ENCODE results near the gene CDHR3.

CDHR3 gene

DNA sequence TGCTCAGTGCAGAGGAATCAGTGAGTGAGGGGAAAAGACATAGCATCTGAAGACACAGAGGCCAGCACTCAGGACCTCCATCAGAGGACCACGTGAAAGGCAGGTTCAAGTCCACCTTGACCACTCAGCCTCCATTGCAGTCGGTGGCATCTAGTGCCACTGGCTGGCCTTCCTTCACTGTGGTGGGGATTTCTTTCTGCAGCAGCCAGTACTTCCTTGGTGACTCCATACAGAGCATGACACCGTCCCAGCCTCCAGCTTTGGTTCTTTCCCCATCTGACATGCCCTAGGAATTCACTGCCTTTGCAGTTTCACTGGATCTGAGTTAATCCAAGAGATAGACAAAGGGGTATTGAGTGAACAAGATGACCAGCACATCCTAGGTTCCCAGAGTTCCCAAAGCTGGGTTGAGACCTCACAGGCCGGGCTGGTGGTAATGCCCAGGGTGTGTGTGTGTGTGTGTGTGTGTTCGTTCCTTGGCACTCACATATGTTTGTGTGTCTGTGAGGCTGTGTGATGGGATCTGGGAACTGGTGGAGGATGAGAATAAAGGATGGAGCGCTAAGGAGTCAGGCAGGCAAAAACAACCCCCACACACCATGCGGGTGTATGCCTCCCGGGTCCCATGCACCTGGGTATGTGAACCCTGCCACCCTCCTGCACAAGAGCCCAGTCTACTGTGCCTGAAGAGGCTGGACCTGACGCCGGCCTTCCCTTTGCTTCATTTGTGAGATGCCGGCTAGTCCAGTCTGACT, 91.3 kb downstream of the CDHR3 start:
- FAIRE-seq: no peak

DNA sequence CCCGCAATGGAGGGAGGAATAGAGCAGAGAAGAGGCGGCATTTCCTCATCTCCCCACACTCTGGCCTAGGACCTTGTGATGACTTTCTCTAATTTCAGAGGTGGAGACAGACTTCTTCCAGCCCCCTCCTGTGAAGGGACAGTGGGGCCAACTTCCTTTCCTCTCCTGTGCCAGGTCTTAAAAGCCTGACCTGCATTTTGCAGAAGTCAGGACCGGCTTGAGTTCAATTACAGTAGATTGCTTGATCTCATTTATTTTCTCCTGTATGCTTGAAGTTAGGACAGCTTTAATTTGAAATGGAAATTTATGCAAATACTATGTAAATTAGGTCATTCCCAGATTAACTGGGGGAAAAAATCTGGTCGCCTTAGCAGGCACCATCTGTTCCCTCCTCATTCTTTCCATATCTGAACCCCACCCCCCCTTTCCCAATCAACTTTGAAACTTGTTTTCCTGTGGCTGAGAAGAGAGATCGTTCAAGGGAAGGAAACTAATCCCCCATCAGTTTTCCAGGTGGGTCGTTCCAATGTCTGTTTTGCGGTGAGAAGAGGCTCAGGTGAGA, 92.0 kb downstream of the CDHR3 start:
- FAIRE-seq: no peak

DNA sequence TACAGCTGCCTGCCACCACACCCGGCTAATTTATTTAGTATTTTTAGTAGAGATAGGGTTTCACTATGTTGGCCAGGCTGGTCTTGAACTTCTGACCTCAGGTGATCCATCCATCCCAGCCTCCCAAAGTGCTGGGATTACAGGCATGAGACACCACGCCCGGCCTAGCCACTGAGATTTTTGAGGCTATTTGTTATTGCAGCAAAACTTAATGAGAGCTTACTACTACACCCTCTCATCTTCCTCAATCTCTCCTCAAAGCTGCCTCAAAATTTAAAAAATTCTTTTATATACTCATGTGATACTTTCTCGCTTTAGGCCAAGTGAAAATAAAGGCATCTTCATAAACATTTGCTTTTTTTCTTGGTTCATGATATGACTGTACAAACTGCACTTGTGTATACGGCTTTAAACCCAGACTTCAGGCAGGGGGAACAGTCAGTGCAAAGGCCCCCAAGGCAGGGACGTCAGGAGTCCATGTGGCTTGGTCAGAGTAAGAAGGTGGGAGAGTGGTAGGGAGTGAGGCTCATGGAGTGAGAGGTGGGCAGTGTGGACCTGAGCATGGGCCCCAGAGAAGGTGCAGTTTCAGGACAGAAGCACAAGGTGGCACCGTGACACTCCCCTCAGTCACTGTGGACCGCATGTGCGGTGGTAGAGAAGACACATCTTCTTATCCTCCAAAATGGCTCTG, 93.6 kb downstream of the CDHR3 start:
- FAIRE-seq: no peak

DNA sequence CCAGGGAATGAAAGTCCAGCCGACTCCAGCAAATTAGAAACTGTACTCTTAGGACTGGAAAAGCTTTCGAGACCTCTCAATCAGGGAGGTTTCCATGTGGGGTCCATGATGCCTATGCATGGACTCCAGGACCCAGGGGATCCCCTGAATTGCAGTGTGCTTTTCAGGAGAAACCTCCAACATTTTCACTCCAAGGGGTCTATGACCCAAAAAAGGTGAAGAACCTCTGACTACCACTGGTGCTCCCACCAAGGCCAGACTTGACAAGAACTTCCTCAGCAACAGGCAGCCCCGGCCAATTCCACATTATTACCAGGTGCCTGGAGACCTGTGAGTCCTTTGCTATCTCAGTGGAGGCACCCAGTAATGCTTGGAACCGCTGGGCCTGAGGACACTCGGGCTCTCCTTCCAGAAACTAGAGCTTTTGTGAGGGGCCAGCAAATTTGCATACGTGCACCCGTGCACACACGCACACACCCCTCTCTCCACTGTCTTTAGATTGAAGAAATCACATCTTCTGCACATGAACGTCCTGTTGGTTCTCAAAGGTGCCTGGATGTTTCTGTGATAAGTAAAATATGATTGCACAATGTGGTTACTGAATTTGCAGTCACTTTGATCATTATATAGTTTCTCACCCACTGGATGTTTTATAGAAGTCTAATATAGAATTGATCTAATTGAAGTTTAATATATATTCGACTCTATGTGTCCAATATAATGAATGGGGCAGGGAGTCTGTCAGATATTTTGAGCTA, 94.3 kb downstream of the CDHR3 start:
- no peak for FAIRE-seq

DNA sequence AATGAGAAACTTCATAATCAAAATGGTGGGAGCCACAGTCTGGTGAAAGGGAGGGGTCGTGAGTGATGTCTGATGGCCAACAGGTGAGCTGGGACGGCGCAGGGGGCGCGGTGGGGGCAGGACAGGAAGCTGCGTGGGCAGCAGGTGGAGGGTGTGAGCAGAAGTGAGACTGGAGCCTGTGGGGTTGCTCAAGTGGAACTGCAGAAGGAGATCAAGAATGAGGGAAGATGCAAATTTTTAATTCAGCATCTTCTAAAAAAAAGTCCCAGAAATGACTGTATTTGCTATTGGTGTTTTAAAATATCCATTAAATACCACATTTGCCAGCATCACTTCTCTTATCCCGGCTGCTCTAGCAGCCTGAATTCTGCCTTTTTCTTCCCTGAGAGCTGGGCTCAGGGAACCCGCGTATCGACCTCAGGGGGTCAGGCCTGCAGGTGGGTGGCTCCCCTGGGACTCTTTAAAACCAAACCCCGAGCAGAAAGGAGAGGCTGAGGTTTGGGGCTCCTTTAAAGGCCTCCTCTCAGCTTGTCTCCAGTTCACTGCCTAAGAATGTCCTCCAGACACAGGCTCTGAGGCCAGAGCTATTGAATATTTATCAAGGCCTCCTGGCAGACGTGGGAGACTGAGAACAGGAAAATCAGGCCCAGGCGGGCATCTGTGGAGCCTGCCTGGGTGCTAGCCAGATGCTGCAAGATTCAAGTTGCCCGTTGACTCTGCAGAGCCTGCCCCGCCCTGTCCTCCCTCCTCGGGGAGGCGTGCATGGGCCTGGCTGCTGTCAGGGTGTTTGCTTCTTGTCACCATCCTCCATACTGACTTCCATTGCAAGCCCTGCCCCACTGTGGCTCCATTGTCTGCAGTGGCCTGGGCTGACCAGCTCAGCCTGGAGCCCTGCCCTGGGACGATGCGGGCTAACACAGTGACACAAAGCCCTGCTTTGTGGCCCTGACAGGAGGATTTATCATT, 95.2 kb downstream of the CDHR3 start:
- no peak for FAIRE-seq

DNA sequence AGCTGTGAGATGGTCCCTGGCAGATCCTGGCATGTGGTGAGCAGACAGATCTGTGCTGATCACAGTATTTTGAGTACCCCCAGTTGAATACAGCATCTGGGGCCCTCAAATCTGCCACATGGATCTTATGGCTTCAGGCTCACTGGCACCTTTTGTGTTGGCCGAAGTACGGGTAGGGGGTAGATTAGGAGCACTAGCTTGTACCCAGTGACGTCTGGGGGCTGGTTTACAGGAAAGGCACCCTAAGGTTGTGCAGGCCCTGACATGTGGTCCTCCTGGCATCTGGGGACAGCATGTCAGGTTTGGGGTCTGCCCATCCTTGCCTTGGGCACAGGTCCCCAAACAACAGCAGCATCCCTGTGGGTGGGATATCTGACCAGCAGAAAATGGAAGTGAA, 95.9 kb downstream of the CDHR3 start:
- no peak for FAIRE-seq

DNA sequence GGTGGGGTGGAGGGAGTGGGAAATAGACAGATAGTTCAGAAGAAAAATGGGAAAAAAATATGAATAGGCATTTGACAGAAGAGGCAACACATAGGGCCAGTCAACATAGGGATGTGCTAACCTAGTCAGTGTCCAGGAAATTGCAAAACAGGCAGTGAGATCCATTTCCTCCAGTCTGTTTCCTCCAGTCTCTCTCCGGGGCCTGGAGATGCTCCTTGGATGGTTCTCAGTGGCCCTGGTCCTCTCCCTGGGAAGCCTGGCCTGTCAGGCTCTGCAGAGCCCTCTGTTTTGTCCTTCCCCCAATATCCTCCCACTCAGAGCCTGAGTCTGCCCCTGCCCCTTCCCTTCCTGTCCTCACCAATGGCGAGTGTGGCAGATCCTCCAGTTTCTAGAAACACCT, 96.5 kb downstream of the CDHR3 start:
- FAIRE-seq: no peak

DNA sequence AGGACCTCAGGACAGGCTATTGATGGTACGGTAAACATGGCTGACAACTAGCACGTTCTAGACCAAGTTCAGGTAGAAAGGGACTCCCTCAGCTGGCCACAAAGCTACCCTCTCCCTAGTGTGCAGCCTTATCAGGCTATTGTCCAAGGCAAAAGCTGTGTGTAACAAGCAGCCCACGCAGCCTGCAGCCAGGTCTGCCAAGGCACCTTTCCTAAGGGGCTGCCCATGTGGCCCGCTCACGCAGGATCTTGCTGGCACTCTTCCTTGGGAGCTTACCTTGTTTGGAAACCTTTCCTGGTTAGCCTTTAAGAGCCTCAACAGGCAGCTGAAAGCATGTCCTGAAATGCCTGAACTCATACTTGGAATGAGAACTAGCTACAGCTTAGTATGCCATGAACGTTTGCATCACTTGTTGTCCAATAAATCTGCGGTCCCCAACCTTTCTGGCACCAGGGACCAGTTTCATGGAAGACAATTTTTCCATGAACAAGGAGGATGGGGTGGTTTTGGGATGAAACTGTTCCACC, 97.4 kb downstream of the CDHR3 start:
- no peak for FAIRE-seq

DNA sequence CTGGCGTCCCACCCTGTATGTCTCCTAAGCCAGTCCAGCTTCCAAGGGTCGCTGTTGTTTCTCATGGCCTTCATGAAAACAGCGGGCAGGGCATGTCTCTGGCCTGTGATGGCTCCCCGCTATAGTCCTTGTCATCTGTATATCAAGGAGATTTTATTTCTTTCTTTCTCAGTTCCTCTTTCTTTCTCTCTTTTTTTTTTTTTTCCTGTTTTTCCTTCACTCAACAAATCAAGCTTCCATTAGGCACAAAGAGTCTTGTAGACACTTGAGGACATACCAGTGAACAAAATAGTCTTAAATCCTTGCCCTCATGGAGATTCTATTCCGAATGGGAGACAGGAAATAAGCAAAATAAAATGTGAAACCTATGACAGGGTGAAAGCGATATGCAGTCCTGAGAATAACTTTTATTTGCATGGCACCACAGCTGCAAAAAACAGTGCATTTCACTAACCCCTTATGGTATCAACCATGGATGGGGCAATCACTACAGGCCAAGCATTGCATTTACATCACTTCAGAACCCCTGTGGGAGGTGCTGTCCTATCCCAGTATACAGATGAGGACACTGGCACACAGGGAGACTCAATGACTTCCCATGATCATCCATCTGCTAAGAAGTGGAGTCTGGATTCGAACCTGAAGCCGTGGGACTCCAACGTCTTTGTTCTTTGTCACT, 98.4 kb downstream of the CDHR3 start:
- FAIRE-seq: no peak

DNA sequence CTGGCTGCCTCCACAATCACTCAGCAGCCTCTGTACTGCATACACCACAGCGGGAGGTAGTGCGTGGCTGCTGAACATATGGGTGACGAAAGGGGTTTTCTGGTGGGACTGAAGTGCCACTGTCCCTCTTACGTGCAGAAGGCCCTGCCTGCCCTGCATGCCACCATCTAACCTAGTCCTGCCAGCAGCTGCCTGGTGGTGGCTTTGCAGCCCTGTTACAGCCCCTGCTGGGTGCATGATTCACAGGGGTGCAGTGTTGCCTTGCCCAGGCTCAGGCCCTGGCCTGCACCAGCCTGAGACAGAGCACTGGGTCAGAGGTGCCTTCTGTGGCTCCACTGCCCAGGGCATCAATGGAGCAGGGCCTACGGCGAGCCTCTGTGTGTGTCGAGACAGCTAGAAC, 98.9 kb downstream of the CDHR3 start:
- FAIRE-seq: no peak

DNA sequence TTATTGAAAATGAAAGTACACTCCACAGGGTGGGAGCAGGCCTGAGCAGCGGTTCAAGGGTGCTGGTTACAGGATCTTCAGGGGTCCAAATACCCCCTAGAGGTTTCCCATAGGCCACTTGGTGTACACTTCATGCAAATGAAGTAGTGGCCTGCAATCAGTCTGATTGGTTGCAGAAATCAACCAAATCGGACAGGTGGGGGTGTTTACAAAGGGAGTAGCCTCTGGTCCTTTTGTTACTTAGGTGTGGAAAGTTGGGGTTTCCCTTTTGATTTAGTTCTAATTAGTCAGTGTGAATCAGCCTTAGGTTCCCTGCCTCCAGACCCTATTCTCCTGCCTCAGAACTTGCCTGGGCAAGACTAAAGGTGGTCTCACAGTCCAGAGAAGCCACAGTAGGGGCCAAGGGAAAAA, 99.5 kb downstream of the CDHR3 start:
- no peak for FAIRE-seq

DNA sequence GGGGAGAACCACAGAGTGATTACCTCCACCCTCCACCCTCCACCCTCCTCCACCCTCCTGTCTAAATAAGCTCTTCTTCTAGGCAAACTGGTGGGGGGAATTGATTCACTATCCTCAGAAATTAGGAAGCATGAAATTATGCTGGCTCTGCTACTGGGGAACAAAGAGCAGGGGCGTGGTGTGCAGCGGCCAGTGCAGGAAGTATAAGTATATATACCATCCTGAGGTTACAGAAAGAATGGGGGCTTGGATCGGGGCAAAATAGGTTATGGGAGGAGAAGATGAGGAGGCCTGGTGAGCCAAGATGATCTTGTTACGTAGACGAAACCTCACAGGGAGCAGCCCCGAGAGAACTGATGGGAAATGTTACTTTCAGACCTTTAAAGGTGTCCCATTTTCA, 100.0 kb downstream of the CDHR3 start:
- no peak for FAIRE-seq

DNA sequence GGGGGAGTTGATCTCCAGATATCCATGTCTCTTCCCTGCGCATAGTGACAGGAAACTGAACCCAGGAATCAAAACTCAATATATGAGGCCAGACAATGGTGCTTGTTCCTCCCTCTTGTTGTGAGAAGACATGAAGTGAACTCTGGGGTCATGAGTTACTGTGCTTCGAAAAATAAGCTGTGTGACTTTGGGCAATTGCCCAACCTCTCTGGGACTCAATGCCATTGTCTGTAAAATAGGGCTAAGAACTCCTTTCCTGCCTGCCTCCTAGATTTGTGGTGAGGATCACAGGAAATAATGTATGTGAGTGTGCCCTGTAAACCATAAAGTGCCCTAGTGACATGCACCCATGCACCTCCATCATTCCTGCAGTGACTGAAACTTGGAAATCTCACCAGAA, 100.6 kb downstream of the CDHR3 start:
- FAIRE-seq: no peak

DNA sequence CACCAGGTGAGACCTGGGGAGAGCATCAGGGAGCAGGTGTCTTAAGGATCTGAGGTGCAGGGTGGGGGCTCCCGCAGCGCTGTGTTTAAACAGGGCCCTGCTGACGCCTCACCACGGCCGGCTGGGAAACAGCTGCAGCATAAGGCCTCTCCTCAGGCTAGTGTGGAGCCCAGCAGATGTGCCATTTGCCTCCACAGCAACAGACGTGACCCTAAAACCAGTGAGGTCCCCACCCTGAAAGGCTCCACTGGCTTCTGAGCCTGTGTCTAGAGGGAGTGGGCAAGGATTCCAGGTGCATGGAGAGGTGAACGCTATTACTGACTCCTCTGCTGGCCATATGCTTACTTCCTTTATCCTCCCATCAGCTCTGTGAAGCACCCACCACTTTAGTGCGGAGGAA, 101.3 kb downstream of the CDHR3 start:
- no peak for FAIRE-seq

DNA sequence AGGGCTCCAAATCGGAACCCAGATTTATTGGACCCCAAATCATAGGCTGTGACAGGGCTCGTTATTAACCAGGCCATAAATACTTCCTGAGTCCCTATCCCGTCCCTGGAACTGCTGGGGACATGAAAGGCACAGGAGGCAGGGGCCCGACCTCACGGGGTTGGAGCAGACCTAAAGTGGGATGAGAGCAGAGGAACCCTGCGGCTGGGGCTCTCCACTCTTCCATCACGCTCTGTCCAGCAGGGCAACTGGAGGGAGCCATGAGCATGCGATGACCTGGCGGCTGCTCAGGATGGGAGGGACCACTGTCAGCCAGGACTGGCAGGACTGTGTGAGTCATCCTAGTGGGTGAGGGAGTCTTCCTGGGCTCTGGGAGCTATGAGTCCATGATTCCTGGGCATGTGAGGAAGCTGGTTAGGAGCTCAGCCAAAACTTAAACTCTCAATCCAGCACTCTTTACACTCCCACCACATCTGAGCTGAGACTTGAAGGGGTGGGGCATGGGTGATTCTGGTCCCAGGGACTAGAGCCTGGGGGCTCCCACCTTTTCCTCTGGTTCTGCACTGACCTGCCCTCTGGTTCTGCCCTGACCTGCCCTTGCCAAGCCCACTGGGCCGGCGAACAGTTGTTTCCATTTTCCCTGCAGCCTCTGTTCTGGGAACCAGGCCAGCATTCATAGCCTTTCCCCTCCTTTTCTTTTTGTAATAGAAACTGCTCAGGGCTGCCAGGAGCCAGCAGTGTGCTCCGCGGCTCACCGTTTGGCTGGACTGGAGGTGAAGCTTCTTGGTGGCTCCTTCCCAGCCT, 101.9 kb downstream of the CDHR3 start:
- no peak for FAIRE-seq

DNA sequence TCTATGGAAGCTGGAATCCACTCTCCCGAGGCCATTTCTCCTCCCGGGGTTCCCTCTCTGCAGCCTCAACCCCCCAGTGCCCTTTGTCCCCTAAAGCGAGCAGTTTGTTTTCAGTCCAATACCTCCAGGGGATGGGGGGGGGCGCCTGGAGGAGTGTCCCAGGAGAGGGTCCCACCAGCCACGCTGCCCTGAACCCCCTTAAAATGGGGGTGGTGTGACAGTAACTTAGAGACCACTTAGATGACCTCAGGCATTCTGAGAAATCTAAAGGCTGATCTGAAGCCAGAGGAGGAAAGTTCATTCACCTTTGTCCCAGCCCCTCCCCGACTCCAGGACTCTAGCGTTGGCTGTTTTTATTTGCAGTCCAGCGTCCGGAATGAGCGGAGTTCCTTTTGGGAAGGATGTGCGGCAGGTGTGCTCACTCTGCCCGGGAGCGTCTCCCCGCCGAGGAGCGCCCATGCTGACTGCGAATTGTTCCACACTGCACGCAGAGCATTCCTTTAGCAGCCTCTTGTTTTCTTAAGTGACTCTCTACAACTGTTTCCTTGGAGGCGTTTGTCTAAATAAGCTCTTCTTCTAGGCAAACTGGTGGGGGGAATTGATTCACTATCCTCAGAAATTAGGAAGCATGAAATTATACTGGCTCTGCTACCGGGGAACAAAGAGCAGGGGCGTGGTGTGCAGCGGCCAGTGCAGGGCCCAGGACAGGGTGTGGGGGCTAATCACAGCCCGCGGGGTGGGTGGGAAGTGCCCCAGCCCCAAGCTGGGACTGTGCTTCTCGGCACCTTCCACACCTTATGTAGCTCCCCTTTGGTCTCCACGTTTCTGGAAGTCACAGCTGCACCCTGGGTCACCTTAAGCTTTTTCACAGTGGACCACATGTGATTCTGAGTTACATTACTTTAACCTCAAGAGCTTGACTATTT, 102.8 kb downstream of the CDHR3 start:
- no peak for FAIRE-seq

DNA sequence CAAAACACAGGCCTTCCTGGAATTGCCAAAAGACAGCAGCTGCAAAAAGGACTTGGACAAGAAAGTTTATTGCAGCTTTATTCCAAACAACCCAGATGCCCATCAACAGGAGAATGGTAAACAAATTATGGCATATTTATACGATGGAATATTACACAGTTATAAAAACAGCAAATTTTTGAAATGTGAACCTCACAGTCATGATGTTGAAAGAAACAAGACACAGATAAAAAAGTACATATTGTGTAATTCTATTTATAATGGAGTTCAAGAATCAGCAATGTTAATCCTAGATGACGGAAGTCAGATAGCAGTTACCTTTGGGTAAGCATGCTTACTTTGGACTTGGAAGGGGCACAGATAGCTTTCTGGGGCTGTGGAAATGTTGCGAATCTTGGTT, 104.6 kb downstream of the CDHR3 start:
- no peak for FAIRE-seq

DNA sequence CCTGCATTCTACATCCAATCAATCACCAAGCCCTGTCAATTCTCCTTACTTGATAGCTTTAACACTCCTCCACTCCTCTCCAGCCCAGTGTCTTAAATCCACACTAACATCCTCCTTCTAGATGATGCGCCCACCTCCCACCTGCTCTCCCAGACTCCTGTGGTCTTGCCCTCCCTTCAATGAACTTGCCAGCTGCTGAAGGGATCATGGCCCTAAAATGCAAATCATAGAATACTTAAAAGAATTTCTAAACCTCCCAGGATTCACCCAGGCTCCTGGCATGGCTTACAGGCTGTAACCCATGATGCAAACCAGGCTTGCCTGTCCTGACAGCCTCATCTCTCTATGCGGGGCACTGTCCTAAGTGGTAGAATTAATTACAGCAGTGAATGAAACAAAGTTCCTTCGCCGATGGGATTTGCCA, 105.5 kb downstream of the CDHR3 start:
- FAIRE-seq: no peak

DNA sequence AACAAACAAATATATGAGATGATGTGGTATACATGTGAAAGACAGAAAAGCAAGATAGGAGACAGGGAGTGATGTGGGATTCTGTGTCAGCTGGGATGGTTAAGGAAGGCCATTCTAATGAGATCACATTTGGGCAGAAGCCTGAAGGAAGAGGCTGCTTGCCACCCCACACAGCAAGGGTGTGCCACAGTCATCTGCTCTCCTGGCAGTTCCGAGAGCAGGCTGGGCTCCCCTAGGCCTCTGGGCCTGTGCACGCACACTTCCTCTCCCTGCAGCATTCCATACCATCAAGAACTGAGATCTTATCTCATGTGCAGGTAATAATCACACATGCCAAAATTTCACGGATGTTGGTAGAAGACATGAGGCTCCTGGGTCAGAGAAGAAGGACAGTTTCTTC, 105.9 kb downstream of the CDHR3 start:
- no peak for FAIRE-seq
